ENCODE measurements around the gene ADAM10.

- TF ChIP-seq CTCF (IDR thresholded peaks at IDR 0.05) (no peak), POLR2A (IDR thresholded peaks at IDR 0.05) (no peak)
Observed at GRCh38 chr15:58627701-58628100, 121.8 kb downstream of the ADAM10 start.
